Measurements from ENCODE around the gene ACBD4.

GRCh38 chr17:45117334-45117733 is 18.2 kb upstream of the ACBD4 start:
- TF ChIP-seq POLR2A (IDR thresholded peaks at IDR 0.05; ENCODE audit: low read length) = no peak
- no peak for TF ChIP-seq GATA1 (IDR thresholded peaks at IDR 0.05; ENCODE audit: low read depth, low read length)

Measured in erythroblast (primary cell).